ENCODE measurements around the gene SCUBE1.

SCUBE1 gene

DNA sequence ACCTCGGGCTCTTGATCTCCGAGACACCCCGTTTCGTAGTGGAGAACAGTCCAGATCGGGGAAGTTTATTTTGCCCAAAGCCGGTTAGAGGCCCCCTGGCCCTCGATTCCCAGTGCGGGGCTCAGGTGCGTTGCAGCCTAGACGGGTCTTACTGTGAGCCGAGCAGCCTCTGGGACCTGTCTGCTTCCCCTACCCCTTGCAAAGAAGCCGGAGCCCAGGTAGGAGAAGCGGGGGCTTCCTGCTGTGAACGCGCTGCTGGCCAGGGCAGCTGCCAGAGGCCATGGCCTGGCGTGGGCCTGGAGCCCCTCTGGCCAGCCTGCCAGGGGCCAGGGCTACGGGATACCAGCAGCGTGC, 191.2 kb downstream of the SCUBE1 start:
- no peak for DNase-seq

DNA sequence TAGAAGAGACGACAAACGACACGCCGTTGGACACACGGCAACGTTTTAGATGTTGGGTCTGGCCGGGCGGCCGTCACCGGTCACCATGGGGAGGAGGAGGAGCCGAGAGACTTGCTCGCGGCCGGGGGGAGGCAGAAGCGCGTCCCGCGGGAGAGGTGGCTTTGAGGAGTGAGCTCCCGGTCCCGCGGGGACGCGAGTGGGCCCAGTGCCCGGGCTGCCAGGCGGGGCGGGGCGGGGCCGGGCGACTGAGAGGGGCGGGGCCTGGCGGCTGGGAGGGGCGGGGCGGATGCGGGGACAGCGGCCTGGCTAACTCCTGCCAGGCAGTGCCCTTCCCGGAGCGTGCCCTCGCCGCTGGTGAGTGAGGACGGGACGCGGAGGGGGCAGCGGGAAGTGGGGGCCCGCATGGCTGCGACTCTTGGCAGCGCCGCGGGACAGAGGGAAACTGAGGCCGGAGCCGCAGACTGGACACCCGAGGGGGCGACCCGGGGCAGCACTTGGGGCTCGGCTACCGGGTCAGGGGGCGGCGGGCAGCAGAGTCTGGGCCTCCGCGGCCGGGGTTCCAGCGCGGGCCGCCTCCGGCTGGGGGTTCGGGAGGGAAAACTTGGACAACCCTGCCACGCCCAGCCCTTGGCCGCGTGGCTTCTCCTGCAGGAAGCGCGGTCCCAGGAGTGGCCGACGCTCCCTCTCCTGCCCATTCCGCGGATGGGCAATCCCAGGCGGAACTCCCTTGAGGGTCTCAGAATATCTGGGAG, 191.7 kb downstream of the SCUBE1 start, which contains the start of gene TSPO:
TSPO (plus strand) TSS at position 309 of the 752 bp plus-strand sequence. CDS start 7,680 bp downstream, outside the sequence.
- DNase-seq: peak; percentile 53 to 75

DNA sequence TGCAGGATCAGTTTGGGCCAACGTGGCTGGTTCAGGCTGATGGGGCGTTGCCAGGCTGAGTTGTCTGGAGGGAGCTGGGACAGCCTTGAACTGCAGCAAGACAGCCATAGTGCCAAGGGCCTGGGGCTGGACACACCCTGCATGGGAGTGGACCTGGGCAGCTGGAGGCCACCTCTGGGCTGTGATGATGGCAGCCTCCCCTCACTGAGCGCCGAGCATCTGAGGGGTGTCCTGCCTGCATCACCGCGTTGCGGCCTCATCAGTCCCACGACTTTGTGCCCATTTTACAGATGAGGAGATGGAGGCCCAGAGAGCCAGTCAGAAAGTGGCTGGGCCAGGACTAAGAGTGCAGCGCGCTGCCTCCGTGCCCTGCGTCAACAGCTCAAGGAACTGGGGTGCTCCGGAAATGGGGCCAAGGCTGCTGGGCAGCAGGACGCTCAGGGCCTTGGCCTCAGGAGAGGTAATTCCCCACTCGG, 192.4 kb downstream of the SCUBE1 start:
- DNase-seq: peak in 1 of 2 donors; percentile 15

DNA sequence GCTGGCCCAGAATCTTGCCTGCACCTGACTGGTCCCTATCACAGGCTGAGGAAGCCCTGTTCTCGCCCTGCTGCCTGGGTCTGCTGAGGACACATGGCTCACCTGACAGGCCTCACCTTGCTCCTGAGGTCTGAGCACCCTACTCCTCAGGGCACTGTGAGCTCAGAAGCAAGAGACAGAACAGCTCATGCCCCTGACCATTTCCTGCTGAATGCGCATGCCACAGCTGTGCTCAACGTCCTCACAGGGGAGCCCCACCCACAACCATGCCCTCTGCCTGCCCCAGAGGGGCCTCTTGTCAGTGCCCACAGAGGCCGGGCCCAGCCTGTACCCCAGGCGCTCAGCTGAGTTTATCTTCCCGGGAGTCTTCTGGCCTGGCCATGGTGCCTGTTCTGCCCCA, 194.6 kb downstream of the SCUBE1 start:
- DNase-seq: no peak

DNA sequence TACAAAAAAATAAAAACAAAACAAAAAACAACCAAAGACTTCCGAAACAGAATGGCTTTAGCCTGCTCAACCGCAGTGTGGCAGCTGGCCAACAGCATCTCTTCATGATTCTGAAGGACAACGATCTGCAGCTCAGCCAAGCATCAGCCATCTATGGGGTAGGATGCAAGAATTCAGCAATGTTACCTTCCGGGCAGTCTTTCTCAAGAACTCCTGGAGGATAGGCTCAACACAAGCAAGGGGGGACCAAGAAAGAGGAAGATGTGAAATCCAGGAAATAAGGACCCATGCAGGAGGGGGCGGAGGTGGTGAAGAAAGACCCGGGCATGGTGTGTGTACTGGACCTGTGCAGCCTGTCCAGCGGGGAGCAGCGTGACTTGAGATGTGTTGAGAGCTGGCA, 195.4 kb downstream of the SCUBE1 start:
- no peak for DNase-seq
